K562 (cell line): ENCODE measurements around the gene GLUL. TPM values are rescaled to one million over a fixed set of nuclear protein-coding genes. Genes with fewer than 3 reads are reported as not detected.

Experiments used
- ADNP ChIP-seq: fragments of 200-800 bp; sonication (Bioruptor generic); IDR thresholded peaks from 2 replicates; pipeline ENCODE4 v1.6.1; 2016; ENCODE audit warnings: missing genetic modification characterization, missing compliant biosample characterization
- ATF2 ChIP-seq: sonication (generic); formaldehyde crosslinking; IDR thresholded peaks from 2 replicates; pipeline ENCODE4 v1.8.1; 2022; ENCODE audit warnings: missing genetic modification reagents
- BMI1 ChIP-seq: fragments of 150-350 bp; IDR thresholded peaks from 2 replicates; pipeline ENCODE4 v1.6.1; 2014; ENCODE audit warnings: low read length
- CBFB ChIP-seq: sonication (generic); formaldehyde crosslinking; IDR thresholded peaks from 2 replicates; pipeline ENCODE4 v1.4.0; 2020; ENCODE audit warnings: mild to moderate bottlenecking, missing genetic modification reagents
- CBX2 ChIP-seq: fragments of 200-600 bp; sonication (generic); IDR thresholded peaks from one replicate; pipeline ENCODE4 v1.6.1; 2012; ENCODE audit warnings: mild to moderate bottlenecking, low read length, inconsistent platforms; ENCODE audit not compliant: insufficient read depth, poor library complexity, severe bottlenecking
- CREM ChIP-seq: IDR thresholded peaks from 2 replicates; pipeline ENCODE4 v1.6.1; 2014; ENCODE audit warnings: antibody characterized with exemption, low read depth
- CTBP1 ChIP-seq: fragments of 450-650 bp; IDR thresholded peaks from 2 replicates; pipeline ENCODE4 v1.6.1; 2016; ENCODE audit warnings: borderline replicate concordance
- CXXC5 ChIP-seq: fragments of 250-450 bp; sonication (Bioruptor Pico); IDR thresholded peaks from 2 replicates; pipeline ENCODE4 v1.8.0; 2022; ENCODE audit warnings: inconsistent platforms, mild to moderate bottlenecking, moderate library complexity
- DIDO1 ChIP-seq: fragments of 450-650 bp; IDR thresholded peaks from 2 replicates; pipeline ENCODE4 v1.6.1; 2016; ENCODE audit warnings: low read depth, missing biosample characterization, missing genetic modification characterization
- FOXO4 ChIP-seq: fragments of 450-650 bp; formaldehyde crosslinking; IDR thresholded peaks from 2 replicates; pipeline ENCODE4 v1.4.0; 2020; ENCODE audit warnings: mild to moderate bottlenecking, moderate library complexity
- HDAC2 ChIP-seq: fragments of 450-650 bp; IDR thresholded peaks from 2 replicates; pipeline ENCODE4 v1.6.1; 2016; ENCODE audit warnings: mild to moderate bottlenecking
- HNRNPUL1 ChIP-seq: fragments of 200-400 bp; formaldehyde crosslinking; IDR thresholded peaks from 2 replicates; pipeline ENCODE4 v1.6.1; 2017; ENCODE audit warnings: low read length
- IFI16 ChIP-seq: fragments of 250-450 bp; sonication (Bioruptor Pico); IDR thresholded peaks from 2 replicates; pipeline ENCODE4 v2.1.2; 2022; ENCODE audit warnings: mild to moderate bottlenecking, inconsistent platforms
- IRF1 ChIP-seq: sonication (generic); formaldehyde crosslinking; IDR thresholded peaks from 2 replicates; pipeline ENCODE4 v1.8.0; 2022; ENCODE audit warnings: missing genetic modification reagents, mild to moderate bottlenecking, borderline replicate concordance
- JUND ChIP-seq, 2 experiments: IDR thresholded peaks; 2 replicates in 1 of 2; 3 replicates in 1 of 2; pipeline ENCODE4 v1.6.1; 2011; ENCODE audit warnings: borderline replicate concordance in 2 of 2, low read depth in 2 of 2, low read length in 2 of 2, improper control_type of control experiment in 1 of 2, missing biosample characterization in 1 of 2, missing genetic modification characterization in 1 of 2, missing genetic modification reagents in 1 of 2
- MCM3 ChIP-seq: fragments of 450-650 bp; IDR thresholded peaks from 2 replicates; pipeline ENCODE4 v1.6.1; 2016
- MYNN ChIP-seq, 2 experiments: sonication (generic); formaldehyde crosslinking in 1 of 2; IDR thresholded peaks; 2 replicates each; pipeline versions ENCODE4 v1.5.0 to v1.6.1; 2016 to 2020; ENCODE audit warnings: antibody characterized with exemption in 1 of 2, missing genetic modification reagents in 1 of 2
- NKRF ChIP-seq: fragments of 450-650 bp; IDR thresholded peaks from 2 replicates; pipeline ENCODE4 v1.6.1; 2016; ENCODE audit warnings: borderline replicate concordance
- PHTF2 ChIP-seq: fragments of 250-450 bp; sonication (Bioruptor Pico); IDR thresholded peaks from 2 replicates; pipeline ENCODE4 v1.5.0; 2021; ENCODE audit warnings: mild to moderate bottlenecking
- POLR2AphosphoS5 ChIP-seq: IDR thresholded peaks from 2 replicates; pipeline ENCODE4 v1.6.1; 2011; ENCODE audit warnings: mild to moderate bottlenecking, low read depth, low read length, moderate library complexity; ENCODE audit not compliant: control insufficient read depth, insufficient read depth
- SNAPC5 ChIP-seq: fragments of 250-450 bp; sonication (Bioruptor Pico); IDR thresholded peaks from 2 replicates; pipeline ENCODE4 v1.8.0; 2021; ENCODE audit warnings: moderate library complexity, mild to moderate bottlenecking, inconsistent platforms
- SRF ChIP-seq, 2 experiments: fragments of 250-450, 450-650 bp in 1 of 2; sonication (Bioruptor Pico) in 1 of 2; sonication (generic) in 1 of 2; formaldehyde crosslinking; IDR thresholded peaks; 2 replicates each; pipeline versions ENCODE4 v1.5.0 to v1.5.1; 2020 to 2022; ENCODE audit warnings: mild to moderate bottlenecking in 1 of 2, missing genetic modification reagents in 1 of 2
- ZNF282 ChIP-seq: sonication (generic); formaldehyde crosslinking; IDR thresholded peaks from 2 replicates; pipeline ENCODE4 v1.8.1; 2023; ENCODE audit warnings: missing genetic modification reagents
- polyA plus RNA-seq, 8 experiments: library from polyadenylated mRNA; depleted of rRNA in 4 of 8; stranded (reverse) in 5 of 8; unstranded in 3 of 8; fragments of >200 nt; fragmentation: Nextera tagmentation in 2 of 8; fragmentation: Illumina TruSeq in 1 of 8; extraction: Ambion mirVana in 2 of 8; extraction: Trizol in 1 of 8; gene quantifications; 2 replicates each; pipeline versions ENCODE4 v1.2.1 to v1.2.3, GENCODE V29; 2011 to 2014; ENCODE audit warnings: inconsistent platforms in 1 of 8, missing spikeins in 1 of 8
- total RNA-seq, 7 experiments: library from RNA; depleted of rRNA in 6 of 7; stranded (reverse); fragments of >200 nt in 6 of 7; fragmentation: Illumina TruSeq in 2 of 7; extraction: Trizol in 2 of 7; gene quantifications; 2 replicates each; pipeline versions ENCODE4 v1.2.1 to v1.2.3, GENCODE V29; 2011 to 2021; ENCODE audit warnings: low replicate concordance in 1 of 7

Gene GLUL
- total and polyA plus RNA-seq, 9 of the 15 experiments (the other 6 are each of a cell fraction or from before 2014, with no cell fraction given), result 1,088 to 4,222 (median 1,338) TPM

- TF ChIP-seq NKRF (no peak), MYNN (IDR thresholded peaks at IDR 0.05) (peak; percentile 75; the same call in 1 of the 2 replicates), MYNN (CRISPR knock-in tag; IDR thresholded peaks at IDR 0.05) (no peak), JUND (IDR thresholded peaks at IDR 0.05; ENCODE audit: borderline replicate concordance, low read depth, low read length) (peak; percentile 83), JUND (tag; IDR thresholded peaks at IDR 0.05; ENCODE audit: borderline replicate concordance, low read depth, low read length) (peak; percentile 67; the same call in 1 of the 3 replicates), POLR2AphosphoS5 (peak; percentile 67; the same call in 1 of the 2 replicates), HDAC2 (peak; percentile 74; the same call in 1 of the 2 replicates), BMI1 (no peak), DIDO1 (tag) (0 out of 2 replicates have a peak, but pooled peaks have one; percentile 10), IRF1 (CRISPR knock-in tag) (no peak), SNAPC5 (CRISPR knock-in tag) (no peak), HNRNPUL1 (no peak), ATF2 (no peak), CTBP1 (peak; percentile 95), SRF (CRISPR knock-in tag; IDR thresholded peaks at IDR 0.05) (no peak), CREM (peak; percentile 87), ZNF282 (CRISPR knock-in tag) (no peak), CXXC5 (peak; percentile 97), IFI16 (0 out of 2 replicates have a peak, but pooled peaks have one; percentile 38), MCM3 (no peak), CBFB (CRISPR knock-in tag) (no peak), PHTF2 (0 out of 2 replicates have a peak, but pooled peaks have one; percentile 75), FOXO4 (CRISPR knock-in tag) (peak; percentile 13; the same call in 1 of the 2 replicates), ADNP (tag) (peak; percentile 85), CBX2 (no peak)
Observed at GRCh38 chr1:182338806-182339370, 52.7 kb downstream of the GLUL start (continued).
